HG02981 (cell line): ENCODE data around the gene TBC1D4.
"Not testable (repeated sequence)": the region's sequence is repeated elsewhere in the genome, so short reads cannot be mapped to it uniquely, and the experiment has no call there.

Experiments used
- ATAC-seq: cut with Tn5 transposase; IDR thresholded peaks from one replicate; pipeline ENCODE4 v1.9.1; 2021; ENCODE audit warnings: mild to moderate bottlenecking, moderate library complexity; ENCODE audit not compliant: unreplicated experiment

TBC1D4 gene

GRCh38 chr13:75454497-75454896 is 27.5 kb downstream of the TBC1D4 start:
- ATAC-seq: no peak

GRCh38 chr13:75452564-75452963 is 29.4 kb downstream of the TBC1D4 start:
- ATAC-seq: no peak

- ATAC-seq: no peak
Observed at GRCh38 chr13:75447493-75447892, 34.5 kb downstream of the TBC1D4 start.

GRCh38 chr13:75446874-75447273 is 35.1 kb downstream of the TBC1D4 start:
- ATAC-seq: no peak

GRCh38 chr13:75445717-75446499 is 36.1 kb downstream of the TBC1D4 start:
- ATAC-seq: no peak

GRCh38 chr13:75444016-75444415 is 38.0 kb downstream of the TBC1D4 start:
- no peak for ATAC-seq

GRCh38 chr13:75443356-75443958 is 38.5 kb downstream of the TBC1D4 start:
- ATAC-seq: no peak

- no peak for ATAC-seq
Observed at GRCh38 chr13:75442736-75443234, 39.2 kb downstream of the TBC1D4 start.

- ATAC-seq: no peak
Observed at GRCh38 chr13:75440100-75440499, 41.9 kb downstream of the TBC1D4 start.

- ATAC-seq: no peak
Observed at GRCh38 chr13:75437582-75438318, 44.2 kb downstream of the TBC1D4 start.

GRCh38 chr13:75434126-75434525 is 47.8 kb downstream of the TBC1D4 start:
- ATAC-seq: not testable (repeated sequence)

- ATAC-seq: no peak
Observed at GRCh38 chr13:75432811-75433244, 49.1 kb downstream of the TBC1D4 start.

GRCh38 chr13:75432045-75432444 is 49.9 kb downstream of the TBC1D4 start:
- no peak for ATAC-seq

- no peak for ATAC-seq
Observed at GRCh38 chr13:75430436-75431209, 51.3 kb downstream of the TBC1D4 start.

- ATAC-seq: no peak
Observed at GRCh38 chr13:75426421-75426820, 55.5 kb downstream of the TBC1D4 start.

- peak; percentile 93 for ATAC-seq
Observed at GRCh38 chr13:75425216-75426009, 56.6 kb downstream of the TBC1D4 start.

GRCh38 chr13:75423946-75424345 is 58.0 kb downstream of the TBC1D4 start:
- ATAC-seq: no peak

- no peak for ATAC-seq
Observed at GRCh38 chr13:75422028-75422427, 59.9 kb downstream of the TBC1D4 start.

- ATAC-seq: no peak
Observed at GRCh38 chr13:75421133-75421532, 60.8 kb downstream of the TBC1D4 start.

- no peak for ATAC-seq
Observed at GRCh38 chr13:75419656-75420055, 62.3 kb downstream of the TBC1D4 start.
